Measurements from ENCODE around the gene KCNMA1. TPM values are rescaled to one million over a fixed set of nuclear protein-coding genes. Genes with fewer than 3 reads are reported as not detected.

The KCNMA1 gene
- total RNA-seq, 3 donors from 2014 or later, result 13.6 to 37.8 (median 15.1) TPM

DNA sequence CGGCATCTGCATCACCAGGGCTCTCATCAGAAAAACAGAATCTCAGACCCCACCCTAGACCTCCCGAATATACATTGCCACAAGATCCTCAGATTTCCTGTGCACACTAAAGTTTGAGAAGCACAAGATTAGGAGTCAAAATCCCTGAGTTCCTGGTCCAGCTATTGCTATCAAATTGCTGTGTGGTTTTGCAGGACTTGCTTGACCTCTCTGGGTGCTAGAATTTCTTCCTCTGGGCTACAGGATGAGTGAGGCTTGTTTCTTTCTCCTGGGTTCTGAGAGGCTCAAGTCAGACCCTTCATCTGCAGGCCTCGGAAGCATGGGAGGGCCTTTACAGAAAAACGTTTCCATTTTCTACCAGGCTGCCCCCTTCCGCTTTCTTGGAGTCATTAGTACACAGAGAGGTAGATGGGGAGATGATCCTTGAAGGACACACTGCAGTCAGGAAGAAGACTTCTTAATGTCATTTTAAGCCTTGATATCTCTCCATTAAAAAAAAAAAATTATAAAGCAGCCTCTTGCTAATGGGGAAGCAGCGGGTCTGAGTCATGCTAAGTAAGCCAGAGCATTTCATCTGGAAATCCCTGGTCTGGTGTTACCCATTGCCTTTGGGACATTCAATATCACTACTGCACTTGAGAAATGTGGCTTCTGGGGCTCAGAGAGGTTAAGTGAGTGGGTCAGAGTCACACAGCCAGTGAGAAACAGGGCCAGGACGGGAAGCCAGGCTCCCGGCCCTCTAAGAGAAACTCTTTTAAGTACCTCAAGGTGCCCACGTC is 173.5 kb downstream of the KCNMA1 start:
- no peaks in the 10 kb centered on the region for H3K36me3 ChIP-seq
- no peak for DNase-seq (ENCODE audit: low spot score in 2 of 2)
- H3K4me1 ChIP-seq, result no peaks in the 10 kb centered on the region
- intact Hi-C loops (cut with DNase I; ENCODE audit: low total_unique reads), result no loop called here
- no peak overlapping the region for H3K4me3 ChIP-seq
- no peaks in the 10 kb centered on the region for H3K9me3 ChIP-seq
- no peak overlapping the region for H3K27ac ChIP-seq
- no peak for TF ChIP-seq POLR2A (IDR thresholded peaks at IDR 0.05)
- no peak for TF ChIP-seq POLR2AphosphoS5 (IDR thresholded peaks at IDR 0.05)
- TF ChIP-seq, protein P1, sequence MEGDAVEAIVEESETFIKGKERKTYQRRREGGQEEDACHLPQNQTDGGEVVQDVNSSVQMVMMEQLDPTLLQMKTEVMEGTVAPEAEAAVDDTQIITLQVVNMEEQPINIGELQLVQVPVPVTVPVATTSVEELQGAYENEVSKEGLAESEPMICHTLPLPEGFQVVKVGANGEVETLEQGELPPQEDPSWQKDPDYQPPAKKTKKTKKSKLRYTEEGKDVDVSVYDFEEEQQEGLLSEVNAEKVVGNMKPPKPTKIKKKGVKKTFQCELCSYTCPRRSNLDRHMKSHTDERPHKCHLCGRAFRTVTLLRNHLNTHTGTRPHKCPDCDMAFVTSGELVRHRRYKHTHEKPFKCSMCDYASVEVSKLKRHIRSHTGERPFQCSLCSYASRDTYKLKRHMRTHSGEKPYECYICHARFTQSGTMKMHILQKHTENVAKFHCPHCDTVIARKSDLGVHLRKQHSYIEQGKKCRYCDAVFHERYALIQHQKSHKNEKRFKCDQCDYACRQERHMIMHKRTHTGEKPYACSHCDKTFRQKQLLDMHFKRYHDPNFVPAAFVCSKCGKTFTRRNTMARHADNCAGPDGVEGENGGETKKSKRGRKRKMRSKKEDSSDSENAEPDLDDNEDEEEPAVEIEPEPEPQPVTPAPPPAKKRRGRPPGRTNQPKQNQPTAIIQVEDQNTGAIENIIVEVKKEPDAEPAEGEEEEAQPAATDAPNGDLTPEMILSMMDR (IDR thresholded peaks at IDR 0.05), result no peak
- no peaks in the 10 kb centered on the region for H3K27me3 ChIP-seq

DNA sequence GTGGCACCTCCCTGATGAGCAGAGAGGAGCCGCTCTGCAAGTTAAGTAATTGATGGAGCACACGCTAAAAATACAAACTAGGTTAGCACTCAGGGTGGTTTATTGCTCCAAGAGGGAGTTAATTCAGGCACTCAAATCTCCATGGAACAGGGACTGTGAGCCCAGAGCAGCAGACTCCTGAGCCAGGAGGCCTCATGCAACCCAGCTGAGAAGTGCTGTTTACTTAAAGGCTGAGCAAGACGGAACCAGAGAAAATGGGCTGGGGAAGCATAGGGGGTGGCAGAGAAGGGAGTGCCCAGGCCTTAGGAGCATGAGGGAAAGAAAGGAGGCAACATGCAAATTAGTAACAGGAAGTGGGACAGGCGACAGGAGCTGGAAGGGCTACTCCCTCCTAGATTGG is 174.1 kb downstream of the KCNMA1 start:
- H3K4me1 ChIP-seq, result no peaks in the 10 kb centered on the region
- no peaks in the 10 kb centered on the region for H3K27me3 ChIP-seq
- H3K4me3 ChIP-seq, result no peak overlapping the region
- no peaks in the 10 kb centered on the region for H3K9me3 ChIP-seq
- H3K36me3 ChIP-seq, result no peaks in the 10 kb centered on the region
- no peak for DNase-seq (ENCODE audit: low spot score in 2 of 2)
- no peak overlapping the region for H3K27ac ChIP-seq
- TF ChIP-seq POLR2A (IDR thresholded peaks at IDR 0.05), result no peak
- no peak for TF ChIP-seq POLR2AphosphoS5 (IDR thresholded peaks at IDR 0.05)
- TF ChIP-seq, protein P1 (IDR thresholded peaks at IDR 0.05), result no peak
- intact Hi-C loops (cut with DNase I; ENCODE audit: low total_unique reads), result no loop called here

DNA sequence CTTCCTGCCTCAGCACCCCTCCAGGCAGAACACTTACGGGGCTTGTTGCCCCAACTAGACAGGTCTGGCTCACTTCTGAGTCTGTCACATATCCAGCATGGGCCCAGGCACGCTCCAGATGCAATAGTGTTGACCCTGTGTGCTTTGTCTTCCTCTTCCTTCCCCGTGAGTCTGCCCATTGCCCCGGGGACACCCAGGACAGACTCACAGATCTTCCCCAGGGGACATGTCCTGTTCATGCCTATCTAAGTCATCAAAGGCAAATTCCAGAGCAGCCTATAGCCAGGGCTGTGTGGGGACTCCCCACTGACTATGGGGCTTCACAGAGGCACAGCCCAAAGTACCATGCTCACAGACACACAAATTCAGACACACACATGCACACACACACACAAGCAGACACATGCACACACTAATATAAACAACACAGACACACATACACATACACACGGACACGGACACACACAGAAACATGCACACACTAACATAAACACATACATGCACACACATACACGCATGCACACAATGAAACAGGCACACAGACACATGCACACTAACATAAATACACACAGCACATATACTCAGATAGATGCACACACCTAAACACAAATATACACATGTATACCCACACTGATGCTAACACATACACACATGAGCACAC is 175.8 kb downstream of the KCNMA1 start:
- H3K27me3 ChIP-seq, result no peaks in the 10 kb centered on the region
- no peak overlapping the region for H3K4me3 ChIP-seq
- intact Hi-C loops (cut with DNase I; ENCODE audit: low total_unique reads), result no loop called here
- no peaks in the 10 kb centered on the region for H3K9me3 ChIP-seq
- no peaks in the 10 kb centered on the region for H3K36me3 ChIP-seq
- no peak for TF ChIP-seq POLR2A (IDR thresholded peaks at IDR 0.05)
- TF ChIP-seq, protein P1 (IDR thresholded peaks at IDR 0.05), result no peak
- TF ChIP-seq POLR2AphosphoS5 (IDR thresholded peaks at IDR 0.05), result no peak
- DNase-seq (ENCODE audit: low spot score in 2 of 2), result no peak
- H3K27ac ChIP-seq, result no peak overlapping the region
- H3K4me1 ChIP-seq, result no peaks in the 10 kb centered on the region

DNA sequence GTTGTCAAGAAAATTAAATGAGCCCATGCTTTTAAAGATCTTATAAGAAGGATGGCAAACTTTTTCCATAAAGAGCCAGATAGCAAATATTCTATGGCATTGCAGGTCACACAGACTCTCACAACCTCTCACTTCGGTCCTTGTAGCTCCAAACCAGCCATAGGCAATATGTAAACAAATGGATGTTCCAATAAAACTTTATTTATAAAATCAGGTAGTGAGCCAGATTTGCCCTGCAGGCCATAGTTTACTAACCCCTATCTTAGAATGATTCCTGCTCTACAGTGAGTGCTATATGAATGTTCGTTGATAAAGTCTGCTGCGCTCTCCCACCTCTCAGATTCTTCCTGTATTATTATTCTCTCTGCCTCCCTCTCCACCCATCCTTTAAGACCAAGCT is 177.7 kb downstream of the KCNMA1 start:
- Histone ChIP-seq H3K4me3 (no peak overlapping the region), H3K4me1 (no peaks in the 10 kb centered on the region), H3K27me3 (no peaks in the 10 kb centered on the region), H3K9me3 (no peaks in the 10 kb centered on the region), H3K36me3 (no peaks in the 10 kb centered on the region), H3K27ac (no peak overlapping the region)
- DNase-seq (ENCODE audit: low spot score in 2 of 2), result no peak
- intact Hi-C loops (cut with DNase I; ENCODE audit: low total_unique reads), result no loop called here
- TF ChIP-seq, protein P1 (IDR thresholded peaks at IDR 0.05), result no peak

DNA sequence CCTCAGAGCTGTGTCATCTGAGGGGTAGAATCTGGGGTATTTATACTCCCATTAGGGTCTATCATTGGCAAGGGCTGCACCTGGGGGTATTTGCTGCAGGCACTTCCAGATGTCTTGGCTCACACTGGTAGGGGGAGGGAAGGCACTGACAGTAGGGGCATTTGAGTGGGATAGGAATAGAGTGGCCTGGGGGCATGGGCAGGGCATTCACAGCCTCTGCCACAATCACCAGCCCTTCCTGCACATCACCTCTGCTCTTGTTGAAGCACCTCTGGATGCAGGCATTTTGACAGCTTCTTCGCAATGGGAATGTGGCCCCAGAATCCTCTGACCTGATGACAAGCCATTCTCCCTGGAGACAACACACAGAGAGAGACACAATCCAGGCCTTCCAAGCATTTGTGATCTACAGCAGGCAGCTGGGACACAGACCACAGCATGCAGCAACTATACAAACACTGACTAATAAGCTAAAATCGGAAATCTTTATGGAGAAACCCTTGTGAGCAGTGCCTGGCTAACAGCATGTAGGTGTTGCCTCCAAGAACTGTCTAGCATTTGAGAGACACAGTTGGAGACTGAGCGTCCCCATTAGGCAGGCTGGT is 178.5 kb downstream of the KCNMA1 start:
- no peaks in the 10 kb centered on the region for H3K27me3 ChIP-seq
- no peaks in the 10 kb centered on the region for H3K9me3 ChIP-seq
- no peak overlapping the region for H3K27ac ChIP-seq
- intact Hi-C loops (cut with DNase I; ENCODE audit: low total_unique reads), result no loop called here
- H3K4me3 ChIP-seq, result no peak overlapping the region
- H3K4me1 ChIP-seq, result no peaks in the 10 kb centered on the region
- no peak for DNase-seq (ENCODE audit: low spot score in 2 of 2)
- TF ChIP-seq POLR2AphosphoS5 (IDR thresholded peaks at IDR 0.05) (no peak), POLR2A (IDR thresholded peaks at IDR 0.05) (no peak)
- TF ChIP-seq, protein P1 (IDR thresholded peaks at IDR 0.05), result no peak
- no peaks in the 10 kb centered on the region for H3K36me3 ChIP-seq
